Stimulated activated effector memory CD8-positive, alpha-beta T cell treated with anti-CD3 and anti-CD28 coated beads, Interleukin-12 subunit alpha, Interleukin-12 subunit beta, amount 100 ng/mL, for 72 hours (primary cell): ENCODE results near the gene ASH1L.

Experiments used
- ATAC-seq: fragments of 150-1000 bp; cut with Tn5 transposase; 2 replicates; pipeline ENCODE4 v1.10.0; 2021
- DNase-seq, 2 donors: peaks; one replicate each; pipeline ENCODE4 v3.0.0; 2021 to 2022; ENCODE audit warnings: low spot score in 2 of 2
- H3K27ac Mint-ChIP-seq: one replicate; pipeline ENCODE4 v1.8.0; 2022; ENCODE audit warnings: mild to moderate bottlenecking, mixed read lengths
- H3K36me3 Mint-ChIP-seq: one replicate; pipeline ENCODE4 v1.8.0; 2022; ENCODE audit warnings: mild to moderate bottlenecking, mixed read lengths
- H3K4me1 Mint-ChIP-seq: one replicate; pipeline ENCODE4 v1.8.0; 2022; ENCODE audit warnings: mixed read lengths
- H3K4me3 Mint-ChIP-seq: one replicate; pipeline ENCODE4 v1.8.0; 2022; ENCODE audit warnings: mild to moderate bottlenecking, mixed read lengths
- H3K9me3 Mint-ChIP-seq: one replicate; pipeline ENCODE4 v1.8.0; 2022; ENCODE audit warnings: mixed read lengths

Gene ASH1L

GRCh38 chr1:155324037-155324716 is 238.4 kb downstream of the ASH1L start:
- Mint-ChIP-seq H3K36me3 (peaks cover 48% of the 10 kb centered on the region), H3K9me3 (no peaks in the 10 kb centered on the region), H3K4me3 (peak overlapping the region; percentile 82), H3K27ac (peak overlapping the region; percentile 94), H3K4me1 (peaks cover 50% of the 10 kb centered on the region)
- peak; percentile 84 to 94 for DNase-seq
- peak; percentile 83 for ATAC-seq

DNA sequence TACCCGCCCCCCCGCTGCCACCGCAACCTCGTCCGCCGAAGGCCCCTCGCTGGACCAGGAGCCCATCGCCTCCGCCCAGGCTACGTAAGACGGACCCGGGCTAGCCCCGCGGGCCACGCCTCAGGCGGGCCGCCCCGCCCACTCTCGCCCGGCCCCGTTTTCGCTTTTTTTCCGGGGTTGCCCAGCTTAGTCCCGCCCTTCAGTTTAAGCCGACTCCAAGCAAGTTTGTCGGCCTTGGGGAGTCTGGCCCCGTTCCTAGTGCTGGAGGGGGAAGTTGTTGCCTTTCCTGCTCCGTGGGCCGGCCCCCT is 238.9 kb downstream of the ASH1L start:
- peak; percentile 71 to 91 for DNase-seq
- Mint-ChIP-seq H3K4me3 (peak overlapping the region; percentile 82), H3K4me1 (peaks cover 55% of the 10 kb centered on the region), H3K9me3 (no peaks in the 10 kb centered on the region), H3K36me3 (peaks cover 49% of the 10 kb centered on the region), H3K27ac (peak overlapping the region; percentile 94)
- ATAC-seq = peak; percentile 75

DNA sequence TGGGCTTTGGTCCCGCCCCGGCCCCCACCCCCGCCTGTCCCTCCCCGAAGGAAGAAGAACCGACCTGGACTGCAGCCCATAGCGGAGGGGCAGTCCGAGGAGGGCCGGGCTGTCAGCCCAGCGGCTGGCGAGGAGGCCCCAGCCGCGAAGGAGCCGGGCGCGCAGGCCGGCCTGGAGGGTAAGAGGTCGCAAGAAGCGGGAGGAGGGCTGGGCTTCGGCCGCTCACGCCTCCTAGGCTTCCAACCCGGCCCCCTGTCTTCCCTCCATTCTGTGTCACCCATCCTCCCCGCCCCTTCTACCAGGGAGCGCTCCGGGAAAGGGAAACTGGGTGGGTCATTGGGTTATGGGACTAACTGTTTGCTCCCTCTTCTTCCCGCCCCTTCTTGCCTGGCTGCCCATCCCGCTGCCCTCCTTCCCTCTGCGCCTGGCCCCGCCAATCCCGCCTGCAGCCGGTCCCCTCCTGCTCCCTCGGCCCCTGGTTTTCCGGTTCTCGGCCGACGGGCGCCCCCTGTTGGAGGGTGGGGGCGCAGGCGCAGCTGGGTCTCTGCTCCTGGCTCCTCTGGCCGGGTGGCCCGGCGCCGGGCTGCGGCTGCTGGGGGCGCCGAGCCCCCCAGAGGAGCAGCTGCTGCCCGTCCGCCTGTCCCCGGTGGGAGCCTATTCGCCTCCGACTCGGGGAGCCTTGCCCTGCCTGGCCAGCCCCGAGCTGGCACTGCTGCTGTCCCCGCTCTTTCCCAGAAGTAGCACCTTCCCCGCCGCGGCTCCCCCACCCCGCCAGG is 239.5 kb downstream of the ASH1L start:
- Mint-ChIP-seq H3K4me3 (peak overlapping the region; percentile 82), H3K36me3 (peaks cover 49% of the 10 kb centered on the region), H3K27ac (peak overlapping the region; percentile 23), H3K4me1 (peaks cover 55% of the 10 kb centered on the region), H3K9me3 (no peaks in the 10 kb centered on the region)
- peak; percentile 96 to 97 for DNase-seq
- ATAC-seq = peak; percentile 73

DNA sequence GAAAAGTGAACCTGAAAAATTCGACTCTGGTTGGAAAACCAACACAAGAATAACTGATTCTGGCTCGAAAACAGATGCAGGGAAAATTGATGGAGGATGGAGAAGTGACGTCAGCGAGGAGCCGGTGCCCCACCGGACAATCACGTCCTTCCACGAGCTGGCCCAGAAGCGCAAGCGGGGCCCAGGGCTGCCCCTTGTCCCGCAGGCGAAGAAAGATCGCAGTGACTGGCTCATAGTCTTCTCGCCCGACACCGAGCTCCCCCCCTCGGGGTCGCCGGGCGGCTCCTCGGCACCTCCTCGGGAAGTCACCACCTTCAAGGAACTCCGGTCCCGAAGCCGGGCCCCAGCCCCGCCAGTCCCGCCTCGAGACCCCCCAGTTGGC is 240.0 kb downstream of the ASH1L start:
- H3K36me3 Mint-ChIP-seq = peaks cover 49% of the 10 kb centered on the region
- no peaks in the 10 kb centered on the region for H3K9me3 Mint-ChIP-seq
- no peak overlapping the region for H3K27ac Mint-ChIP-seq
- DNase-seq = no peak
- no peak for ATAC-seq
- H3K4me1 Mint-ChIP-seq = peaks cover 55% of the 10 kb centered on the region
- peak overlapping the region; percentile 82 for H3K4me3 Mint-ChIP-seq

DNA sequence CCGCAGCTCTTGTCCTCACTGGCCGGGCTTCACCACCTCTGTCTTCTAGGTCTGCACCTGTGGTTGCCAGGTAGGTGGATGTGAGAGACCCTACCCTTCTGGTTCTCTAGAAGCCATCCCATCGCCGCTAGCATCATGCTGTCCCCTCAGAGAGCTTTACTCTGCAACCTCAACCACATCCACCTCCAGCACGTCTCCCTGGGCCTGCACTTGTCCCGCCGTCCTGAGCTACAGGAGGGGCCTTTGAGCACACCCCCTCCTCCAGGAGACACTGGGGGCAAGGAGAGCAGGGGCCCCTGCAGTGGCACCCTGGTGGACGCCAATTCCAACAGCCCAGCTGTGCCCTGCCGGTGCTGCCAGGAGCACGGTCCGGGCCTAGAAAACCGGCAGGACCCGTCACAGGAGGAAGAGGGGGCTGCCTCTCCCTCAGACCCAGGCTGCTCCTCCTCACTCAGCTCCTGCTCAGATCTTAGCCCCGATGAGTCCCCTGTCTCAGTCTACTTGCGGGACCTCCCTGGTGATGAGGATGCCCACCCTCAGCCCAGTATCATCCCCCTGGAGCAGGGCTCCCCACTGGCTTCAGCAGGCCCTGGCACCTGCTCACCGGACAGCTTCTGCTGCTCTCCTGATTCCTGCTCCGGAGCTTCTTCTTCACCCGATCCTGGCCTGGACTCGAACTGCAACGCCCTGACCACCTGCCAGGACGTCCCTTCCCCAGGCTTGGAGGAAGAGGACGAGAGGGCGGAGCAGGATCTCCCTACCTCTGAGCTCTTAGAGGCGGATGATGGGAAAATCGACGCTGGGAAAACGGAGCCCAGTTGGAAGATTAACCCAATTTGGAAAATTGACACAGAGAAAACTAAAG is 240.7 kb downstream of the ASH1L start:
- H3K36me3 Mint-ChIP-seq = peaks cover 50% of the 10 kb centered on the region
- DNase-seq (no peak), ATAC-seq (no peak)
- H3K27ac Mint-ChIP-seq = no peak overlapping the region
- H3K9me3 Mint-ChIP-seq = no peaks in the 10 kb centered on the region
- peaks cover 55% of the 10 kb centered on the region for H3K4me1 Mint-ChIP-seq
- H3K4me3 Mint-ChIP-seq = peak overlapping the region; percentile 82

DNA sequence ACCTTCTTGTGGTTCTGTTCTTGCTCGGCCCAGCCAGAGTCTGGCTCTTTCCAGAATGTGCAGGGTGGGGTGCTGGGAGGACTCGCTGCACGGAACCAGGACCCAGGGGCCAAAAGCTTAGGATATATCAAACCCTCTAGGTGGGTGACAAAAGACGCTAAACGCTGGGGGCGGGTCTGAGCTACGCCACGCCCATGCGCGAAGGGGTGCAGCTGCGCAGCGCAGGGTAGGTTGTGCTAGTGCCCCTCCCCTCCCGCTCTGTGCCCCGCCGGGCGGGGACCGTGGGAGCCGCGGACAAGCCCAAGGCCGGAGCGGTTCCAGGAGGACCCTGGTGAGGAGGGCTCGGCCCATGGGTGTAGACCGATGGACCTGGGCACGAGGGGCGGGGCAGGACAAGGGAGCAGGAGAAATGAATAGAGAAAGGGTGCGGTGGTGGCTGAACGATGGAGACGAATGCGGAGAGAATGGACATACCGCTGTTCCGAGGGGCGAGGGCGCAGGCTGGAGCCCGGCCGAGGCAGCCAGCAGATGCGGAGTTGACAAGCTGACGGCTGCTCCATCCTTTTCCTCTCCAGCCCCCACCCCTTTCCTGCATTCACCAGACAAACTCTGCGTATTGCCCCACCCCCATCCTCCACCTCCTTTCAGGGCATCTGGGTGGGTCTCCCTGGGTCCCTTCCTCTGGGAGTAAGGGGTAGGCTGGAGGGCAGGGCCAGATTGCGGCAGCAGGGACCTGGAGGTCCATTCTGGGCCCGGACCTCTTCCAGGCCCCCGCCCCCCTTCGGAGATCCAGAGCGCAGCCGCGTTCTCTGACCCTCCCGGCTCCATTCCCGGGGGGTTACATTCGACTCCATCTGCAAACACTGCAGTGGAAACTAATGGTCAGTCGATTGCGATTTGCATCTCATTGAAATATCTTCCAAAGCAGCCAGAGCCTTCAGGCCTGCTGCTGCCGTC is 241.7 kb downstream of the ASH1L start, which contains the start of gene RUSC1:
TSS of gene RUSC1 (plus strand) at position 234 of the 957 bp plus-strand sequence. CDS start 880 bp downstream, outside the sequence.
- ATAC-seq = peak; percentile 5
- Mint-ChIP-seq H3K9me3 (no peaks in the 10 kb centered on the region), H3K4me3 (peak within 1 kb of the TSS; percentile 82), H3K36me3 (peaks cover 59% of the 10 kb centered on the region), H3K27ac (peak within 1 kb of the TSS; percentile 0), H3K4me1 (peaks cover 47% of the 10 kb centered on the region)
- DNase-seq = peak; percentile 29 to 81

GRCh38 chr1:155320252-155320651 is 242.4 kb downstream of the ASH1L start:
- DNase-seq = no peak
- no peak for ATAC-seq
- peak overlapping the region; percentile 0 for H3K27ac Mint-ChIP-seq
- H3K9me3 Mint-ChIP-seq = no peaks in the 10 kb centered on the region
- H3K4me3 Mint-ChIP-seq = peak overlapping the region; percentile 82
- H3K36me3 Mint-ChIP-seq = peaks cover 66% of the 10 kb centered on the region
- H3K4me1 Mint-ChIP-seq = peaks cover 40% of the 10 kb centered on the region

GRCh38 chr1:155319536-155319935 is 243.1 kb downstream of the ASH1L start:
- H3K9me3 Mint-ChIP-seq = no peaks in the 10 kb centered on the region
- DNase-seq (no peak), ATAC-seq (no peak)
- peaks cover 39% of the 10 kb centered on the region for H3K4me1 Mint-ChIP-seq
- H3K27ac Mint-ChIP-seq = no peak overlapping the region
- H3K36me3 Mint-ChIP-seq = peaks cover 73% of the 10 kb centered on the region
- H3K4me3 Mint-ChIP-seq = no peak overlapping the region

- H3K27ac Mint-ChIP-seq = peak overlapping the region; percentile 48
- H3K9me3 Mint-ChIP-seq = no peaks in the 10 kb centered on the region
- no peak for ATAC-seq
- H3K4me3 Mint-ChIP-seq = no peak overlapping the region
- no peak for DNase-seq
- H3K36me3 Mint-ChIP-seq = peaks cover 81% of the 10 kb centered on the region
- H3K4me1 Mint-ChIP-seq = peaks cover 45% of the 10 kb centered on the region
Measured at GRCh38 chr1:155318082-155318481, 244.5 kb downstream of the ASH1L start.

- DNase-seq (no peak), ATAC-seq (no peak)
- H3K4me3 Mint-ChIP-seq = no peak overlapping the region
- H3K27ac Mint-ChIP-seq = no peak overlapping the region
- H3K36me3 Mint-ChIP-seq = peaks cover 93% of the 10 kb centered on the region
- H3K9me3 Mint-ChIP-seq = no peaks in the 10 kb centered on the region
- H3K4me1 Mint-ChIP-seq = peaks cover 46% of the 10 kb centered on the region
Measured at GRCh38 chr1:155316922-155317321, 245.7 kb downstream of the ASH1L start.

DNA sequence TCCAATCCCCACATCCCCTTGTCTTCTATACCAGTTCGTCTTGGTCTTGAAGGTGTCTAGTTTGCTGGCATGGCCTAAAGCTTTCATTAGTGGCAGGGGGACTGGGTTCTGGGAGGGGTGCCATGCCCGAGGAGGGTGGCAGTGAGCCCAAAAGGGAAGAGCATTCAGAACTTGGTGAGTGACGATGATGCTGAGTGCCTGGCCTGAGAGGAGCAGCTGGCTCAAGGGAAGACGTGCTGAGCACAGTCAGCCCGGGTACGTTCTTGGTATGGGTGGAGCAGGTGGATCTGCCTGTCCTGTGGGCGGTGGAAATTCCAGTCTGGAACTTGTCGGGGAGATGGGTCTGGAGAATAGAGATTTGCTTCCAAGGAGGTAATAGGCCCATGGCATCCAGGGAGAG is 249.3 kb downstream of the ASH1L start:
- peak overlapping the region; percentile 65 for H3K27ac Mint-ChIP-seq
- ATAC-seq = no peak
- H3K36me3 Mint-ChIP-seq = peaks cover 96% of the 10 kb centered on the region
- H3K4me1 Mint-ChIP-seq = peaks cover 34% of the 10 kb centered on the region
- H3K4me3 Mint-ChIP-seq = no peak overlapping the region
- DNase-seq = no peak
- no peaks in the 10 kb centered on the region for H3K9me3 Mint-ChIP-seq

DNA sequence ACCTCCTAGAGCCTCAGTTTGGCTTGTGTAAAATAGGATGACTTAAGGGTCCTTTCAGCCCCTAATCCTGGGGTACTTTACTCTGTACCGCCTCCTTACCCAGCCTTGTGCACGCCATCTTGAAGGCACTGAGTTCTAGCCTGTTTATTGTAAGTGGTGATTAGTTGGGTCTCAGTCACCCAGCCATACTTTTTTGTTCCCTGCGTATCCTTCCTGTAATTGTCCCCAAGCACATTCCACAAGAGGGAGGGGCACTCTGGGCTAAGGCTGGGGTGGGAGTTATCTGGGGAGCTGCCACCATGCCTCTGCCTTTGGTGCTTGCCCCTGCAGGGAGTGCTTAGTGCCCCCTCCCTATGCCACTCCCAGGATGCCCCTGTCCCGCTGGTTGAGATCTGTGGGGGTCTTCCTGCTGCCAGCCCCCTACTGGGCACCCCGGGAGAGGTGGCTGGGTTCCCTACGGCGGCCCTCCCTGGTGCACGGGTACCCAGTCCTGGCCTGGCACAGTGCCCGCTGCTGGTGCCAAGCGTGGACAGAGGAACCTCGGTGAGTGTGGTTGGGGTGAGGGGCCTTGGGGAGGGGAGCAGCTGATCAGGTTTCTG is 253.1 kb downstream of the ASH1L start:
- Mint-ChIP-seq H3K9me3 (no peaks in the 10 kb centered on the region), H3K27ac (peak overlapping the region; percentile 97), H3K4me3 (peak overlapping the region; percentile 96), H3K4me1 (peaks cover 34% of the 10 kb centered on the region), H3K36me3 (peaks cover 66% of the 10 kb centered on the region)
- ATAC-seq (no peak), DNase-seq (no peak)

DNA sequence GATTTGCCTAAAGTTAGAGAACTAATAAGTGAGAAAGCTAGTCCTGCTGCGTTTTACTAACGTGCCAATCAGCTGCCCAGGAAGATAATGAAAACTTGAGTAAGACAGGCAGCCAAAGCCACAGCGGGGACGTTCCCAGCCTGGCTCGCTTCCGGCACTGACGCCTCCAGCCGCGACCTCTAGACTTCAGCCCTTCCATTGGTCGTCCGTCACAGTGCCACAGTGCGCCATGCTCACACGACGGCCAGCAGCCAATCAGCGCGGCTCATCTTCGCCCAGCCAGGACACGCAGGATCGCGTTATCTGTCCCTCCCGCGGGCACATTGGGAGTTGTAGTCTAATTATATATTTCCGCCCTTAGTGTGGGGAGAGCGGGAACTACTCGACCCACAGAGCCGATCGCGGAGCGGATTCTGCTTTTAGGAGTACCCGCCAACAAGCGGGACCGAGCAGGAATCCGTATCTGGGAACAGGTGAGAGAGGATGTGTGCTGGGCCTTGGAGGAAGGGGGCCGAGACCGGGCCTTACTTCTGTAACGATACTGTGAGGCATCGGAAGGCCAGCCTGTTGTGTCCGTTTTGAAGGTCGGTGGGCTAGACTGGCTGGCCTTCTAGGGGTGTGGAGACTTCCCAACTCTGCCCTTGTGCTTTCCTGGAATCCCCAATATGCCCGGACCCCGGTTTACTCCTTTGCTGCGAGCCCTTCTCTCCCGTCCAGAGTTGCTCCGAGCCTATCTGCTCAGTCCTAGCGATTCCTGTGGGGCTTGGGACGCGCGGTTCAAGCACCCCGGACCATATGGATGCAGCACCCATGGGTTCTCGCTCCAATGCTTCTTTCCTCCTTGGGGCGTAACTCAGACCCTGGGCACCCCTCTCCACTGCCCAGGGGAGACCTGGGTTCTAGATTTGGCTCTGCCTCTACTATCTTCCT is 253.8 kb downstream of the ASH1L start, which contains the start of gene FDPS:
TSS of gene FDPS (plus strand) at position 374 of the 930 bp plus-strand sequence. CDS start 924 bp downstream, outside the sequence.
- ATAC-seq = peak; percentile 99
- Mint-ChIP-seq H3K9me3 (no peaks in the 10 kb centered on the region), H3K4me3 (peak within 1 kb of the TSS; percentile 96), H3K27ac (peak within 1 kb of the TSS; percentile 97), H3K36me3 (peaks cover 58% of the 10 kb centered on the region), H3K4me1 (peaks cover 34% of the 10 kb centered on the region)
- peak; percentile 81 to 96 for DNase-seq
